HepG2 (cell line): ENCODE measurements around the gene FOXD4. TPM values are rescaled to one million over a fixed set of nuclear protein-coding genes. Genes with fewer than 3 reads are reported as not detected.
"Not testable (repeated sequence)": the region's sequence is repeated elsewhere in the genome, so short reads cannot be mapped to it uniquely, and the experiment has no call there.

Experiments
- ATAC-seq: fragments of 200-7000 bp; cut with Tn5 transposase; 3 replicates; pipeline ENCODE4 v1.9.1; 2020; ENCODE audit warnings: mild to moderate bottlenecking, moderate library complexity
- BruUV-seq: library from RNA; stranded (reverse); fragments of 400-500 nt; replicated peaks from 2 replicates; lab custom pipeline; 2021; lab: Mats Ljungman, UMichigan
- CTCF ChIA-PET: fragments of 300-600 bp; formaldehyde crosslinking; extraction: SDS; loops from one replicate; lab custom pipeline; 2021; ENCODE audit warnings: low total read pairs, inconsistent platforms, low intra/inter-chr PET ratio; lab: Yijun Ruan, JAX
- POLR2A ChIA-PET: fragments of 350-600 bp; sonication (Branson Sonifier 250); formaldehyde crosslinking; loops from one replicate; lab custom pipeline; 2020; ENCODE audit warnings: antibody characterized with exemption, inconsistent platforms; lab: Yijun Ruan, JAX
- DNase-seq: peaks from one replicate; pipeline ENCODE4 v3.0.0-alpha.2; 2015; ENCODE audit warnings: low spot score
- FAIRE-seq: peaks from 3 replicates; lab custom pipeline; 2011; peaks lifted over from hg19 to GRCh38; lab: Jason Lieb, UNC
- H2AFZ ChIP-seq: one replicate; pipeline ENCODE4 v1.6.1; 2011; ENCODE audit warnings: low read length, inconsistent platforms
- H3K27ac ChIP-seq: fragments of 300-600 bp; 3 replicates; pipeline ENCODE4 v1.8.0; 2011; ENCODE audit warnings: mixed run types, mild to moderate bottlenecking, mixed read lengths, low read length, inconsistent platforms; ENCODE audit not compliant: insufficient read depth; ENCODE audit errors: extremely low read length
- H3K27me3 ChIP-seq, 2 experiments: fragments of 200-600 bp in 1 of 2; 2 replicates in 1 of 2; 3 replicates in 1 of 2; pipeline versions ENCODE4 v1.6.0 to v1.8.0; 2011; ENCODE audit warnings: low read length in 2 of 2, mild to moderate bottlenecking in 2 of 2, moderate library complexity in 2 of 2, inconsistent platforms in 1 of 2; ENCODE audit not compliant: insufficient read depth in 2 of 2, control insufficient read depth in 1 of 2
- H3K36me3 ChIP-seq, 2 experiments: fragments of 200-600 bp in 1 of 2; replicated peaks in 1 of 2; 2 replicates in 1 of 2; 3 replicates in 1 of 2; pipeline versions ENCODE4 v1.5.1 to v1.8.0; 2011; ENCODE audit warnings: low read length in 2 of 2, inconsistent platforms in 1 of 2; ENCODE audit not compliant: insufficient read depth in 2 of 2, control insufficient read depth in 1 of 2
- H3K4me1 ChIP-seq: 2 replicates; pipeline ENCODE4 v1.5.1; 2012; ENCODE audit warnings: low read length, inconsistent platforms; ENCODE audit not compliant: insufficient read depth
- H3K4me2 ChIP-seq: 2 replicates; pipeline ENCODE4 v1.6.0; 2011; ENCODE audit warnings: low read depth, low read length, inconsistent platforms
- H3K4me3 ChIP-seq, 3 experiments: fragments of 200-600 bp in 1 of 3; sonication (generic), shearing (Covaris generic) in 1 of 3; replicated peaks in 1 of 3; 2 replicates each; pipeline ENCODE4 v1.5.1; 2011 to 2016; ENCODE audit warnings: low read length in 3 of 3, inconsistent platforms in 2 of 3, low read depth in 2 of 3, mild to moderate bottlenecking in 2 of 3, control low read depth in 1 of 3, mixed read lengths in 1 of 3; ENCODE audit not compliant: insufficient read depth in 1 of 3
- H3K79me2 ChIP-seq: one replicate; pipeline ENCODE4 v1.6.1; 2011; ENCODE audit warnings: low read length, inconsistent platforms; ENCODE audit not compliant: insufficient read depth
- H3K9ac ChIP-seq: 2 replicates; pipeline ENCODE4 v1.6.0; 2011; ENCODE audit warnings: mild to moderate bottlenecking, low read depth, low read length, inconsistent platforms; ENCODE audit not compliant: insufficient read depth
- H3K9me3 ChIP-seq: 2 replicates; pipeline ENCODE4 v1.5.1; 2012; ENCODE audit warnings: mild to moderate bottlenecking, low read length
- H4K20me1 ChIP-seq: 2 replicates; pipeline ENCODE4 v1.6.0; 2011; ENCODE audit warnings: inconsistent platforms, mild to moderate bottlenecking, low read length, moderate library complexity; ENCODE audit not compliant: insufficient read depth
- MTF2 ChIP-seq: sonication (generic); formaldehyde crosslinking; IDR thresholded peaks from 2 replicates; pipeline ENCODE4 v1.5.0; 2020; ENCODE audit warnings: missing genetic modification reagents, borderline replicate concordance
- ZNF687 ChIP-seq: sonication (generic); formaldehyde crosslinking; IDR thresholded peaks from 2 replicates; pipeline ENCODE4 v1.5.1; 2020; ENCODE audit warnings: mild to moderate bottlenecking, missing genetic modification reagents, moderate library complexity
- ZNF777 ChIP-seq: sonication (generic); formaldehyde crosslinking; IDR thresholded peaks from 2 replicates; pipeline ENCODE4 v1.4.0; 2020; ENCODE audit warnings: missing genetic modification reagents
- WGBS: methylation state at CpG from one replicate; pipeline ENCODE4 v1.1.6; 2017; ENCODE audit warnings: low lambda C conversion rate; 5-methylcytosine and 5-hydroxymethylcytosine counted together
- in situ Hi-C: cut with HindIII; loops from 2 replicates; pipeline ENCODE4 v1.10.0; 2017; ENCODE audit warnings: low pct_unique_long_range_greater_than_20kb; ENCODE audit not compliant: extremely low pct_ligation_motif_present
- intact Hi-C: fragments of 100-400 bp; cut with micrococcal nuclease; formaldehyde crosslinking; loops from one replicate; pipeline ENCODE4 v1.10.0; 2022; ENCODE audit not compliant: unreplicated experiment
- polyA plus RNA-seq, 8 experiments: library from polyadenylated mRNA; depleted of rRNA in 3 of 8; stranded (reverse) in 7 of 8; unstranded in 1 of 8; fragments of >200 nt; fragmentation: Illumina TruSeq in 4 of 8; extraction: Trizol in 4 of 8; gene quantifications; 2 replicates each; pipeline versions ENCODE4 v1.2.1 to v1.2.3, GENCODE V29; 2011 to 2016; ENCODE audit warnings: low read depth in 4 of 8, missing spikeins in 1 of 8, mixed read lengths in 1 of 8; ENCODE audit not compliant: insufficient read depth in 1 of 8
- total RNA-seq, 5 experiments: library from RNA; depleted of rRNA; stranded (reverse); fragments of >200 nt; fragmentation: Illumina TruSeq; extraction: Trizol; gene quantifications; 2 replicates each; pipeline ENCODE4 v1.2.3, GENCODE V29; 2016; ENCODE audit warnings: low read depth in 1 of 5

FOXD4 gene
- total and polyA plus RNA-seq, 2 of the 13 experiments (the other 11 are each of a cell fraction or from before 2014, with no cell fraction given), result 0.15 to 0.18 TPM

- H3K36me3 ChIP-seq, POLR2A ChIA-PET, H4K20me1 ChIP-seq, CTCF ChIA-PET, H3K9me3 ChIP-seq, intact Hi-C loops, DNase-seq, H3K79me2 ChIP-seq, H2AFZ ChIP-seq, H3K27ac ChIP-seq, in situ Hi-C loops, BruUV-seq, H3K9ac ChIP-seq, FAIRE-seq, H3K4me1 ChIP-seq: not testable (repeated sequence)
- peak overlapping the region; percentile 62 for H3K4me2 ChIP-seq
- peaks cover 0 to 17% of the 10 kb centered on the region in 2 experiments; a peak in 2 of 5 replicates for H3K27me3 ChIP-seq
- WGBS, result 5% methylated on average over 25 of the region's 73 CpGs
- peak overlapping the region; percentile 42 to 64 (median 45); a peak in 5 of 6 replicates for H3K4me3 ChIP-seq
- ATAC-seq, result peak; percentile 73
These were observed 3.7 kb downstream of the FOXD4 start for GRCh38 chr9:114267-115117.

GRCh38 chr9:113468-114266 lies 4.5 kb downstream of the FOXD4 start:
- H3K9ac ChIP-seq, DNase-seq, H3K36me3 ChIP-seq, POLR2A ChIA-PET, in situ Hi-C loops, H3K79me2 ChIP-seq, H4K20me1 ChIP-seq, H3K27ac ChIP-seq, intact Hi-C loops, CTCF ChIA-PET, H3K4me1 ChIP-seq, FAIRE-seq, BruUV-seq, H3K9me3 ChIP-seq, H2AFZ ChIP-seq: not testable (repeated sequence)
- ATAC-seq, result peak; percentile 82
- peak; percentile 41; the same call in 1 of the 2 replicates for TF ChIP-seq MTF2 (CRISPR knock-in tag)
- TF ChIP-seq ZNF777 (CRISPR knock-in tag), result peak; percentile 81
- TF ChIP-seq ZNF687, result peak; percentile 18; the same call in 1 of the 2 replicates
- H3K4me3 ChIP-seq, result peak overlapping the region; percentile 42 to 64 (median 45); a peak in 5 of 6 replicates
- 5% methylated on average over 31 of the region's 111 CpGs for WGBS
- peak overlapping the region; percentile 62 for H3K4me2 ChIP-seq
- peaks cover 0 to 17% of the 10 kb centered on the region in 2 experiments; a peak in 2 of 5 replicates for H3K27me3 ChIP-seq
